GM12873 (cell line): ENCODE measurements around the gene INAVA.
A peak's percentile ranks its signal among the peaks of the same experiment; 100 is the strongest.

Experiments
- TF ChIP-seq, protein P1 (sequence below): IDR thresholded peaks from 2 replicates; pipeline ENCODE4 v1.5.1; 2012; ENCODE audit warnings: low read depth, mild to moderate bottlenecking, moderate library complexity, low read length, control low read depth; ENCODE audit not compliant: insufficient read depth; ENCODE audit errors: missing control alignments

Gene INAVA

DNA sequence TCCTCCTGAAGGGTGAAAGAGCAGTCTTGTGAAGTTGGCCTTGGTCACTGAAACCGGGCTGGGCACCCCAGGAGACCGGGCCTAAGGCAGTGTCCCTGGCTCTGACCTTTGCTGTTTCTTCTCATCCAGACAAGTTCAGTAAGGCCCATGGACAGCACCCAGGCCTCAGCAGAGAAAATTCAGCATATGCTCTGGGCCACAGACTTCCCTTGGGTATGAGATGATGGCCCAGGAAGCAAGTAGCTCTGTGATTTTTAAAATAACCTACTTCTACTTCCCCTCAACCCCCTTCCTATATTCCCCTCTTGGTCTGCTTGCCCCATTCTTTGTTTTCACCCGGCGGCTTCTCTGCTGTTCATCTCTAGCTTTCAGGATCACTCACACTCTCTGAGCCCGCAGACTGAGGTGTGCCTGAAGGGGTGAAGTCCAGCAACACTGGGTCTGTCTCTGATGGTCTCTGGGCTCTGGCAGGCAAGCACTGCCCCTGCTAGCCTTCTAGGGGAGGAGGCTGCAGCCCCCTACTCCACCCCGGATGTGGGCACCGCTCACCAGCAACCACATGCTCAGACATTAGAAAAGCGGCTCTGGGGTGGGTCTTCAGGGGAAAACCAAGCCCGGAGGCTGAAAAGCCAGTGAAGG lies 24.8 kb upstream of the INAVA start:
- TF ChIP-seq, protein P1, sequence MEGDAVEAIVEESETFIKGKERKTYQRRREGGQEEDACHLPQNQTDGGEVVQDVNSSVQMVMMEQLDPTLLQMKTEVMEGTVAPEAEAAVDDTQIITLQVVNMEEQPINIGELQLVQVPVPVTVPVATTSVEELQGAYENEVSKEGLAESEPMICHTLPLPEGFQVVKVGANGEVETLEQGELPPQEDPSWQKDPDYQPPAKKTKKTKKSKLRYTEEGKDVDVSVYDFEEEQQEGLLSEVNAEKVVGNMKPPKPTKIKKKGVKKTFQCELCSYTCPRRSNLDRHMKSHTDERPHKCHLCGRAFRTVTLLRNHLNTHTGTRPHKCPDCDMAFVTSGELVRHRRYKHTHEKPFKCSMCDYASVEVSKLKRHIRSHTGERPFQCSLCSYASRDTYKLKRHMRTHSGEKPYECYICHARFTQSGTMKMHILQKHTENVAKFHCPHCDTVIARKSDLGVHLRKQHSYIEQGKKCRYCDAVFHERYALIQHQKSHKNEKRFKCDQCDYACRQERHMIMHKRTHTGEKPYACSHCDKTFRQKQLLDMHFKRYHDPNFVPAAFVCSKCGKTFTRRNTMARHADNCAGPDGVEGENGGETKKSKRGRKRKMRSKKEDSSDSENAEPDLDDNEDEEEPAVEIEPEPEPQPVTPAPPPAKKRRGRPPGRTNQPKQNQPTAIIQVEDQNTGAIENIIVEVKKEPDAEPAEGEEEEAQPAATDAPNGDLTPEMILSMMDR = no peak

- TF ChIP-seq, protein P1 = no peak
Observed at GRCh38 chr1:200872446-200873115, 22.1 kb upstream of the INAVA start, which contains the start of gene GPR25. Gene GPR25 (plus strand): TSS chr1:200872981. CDS start chr1:200873038, 57 bp downstream.

- TF ChIP-seq, protein P1 = no peak
Observed at GRCh38 chr1:200873116-200873670, 21.5 kb upstream of the INAVA start.

GRCh38 chr1:200873671-200874397 lies 20.9 kb upstream of the INAVA start:
- TF ChIP-seq, protein P1 = peak; percentile 9

DNA sequence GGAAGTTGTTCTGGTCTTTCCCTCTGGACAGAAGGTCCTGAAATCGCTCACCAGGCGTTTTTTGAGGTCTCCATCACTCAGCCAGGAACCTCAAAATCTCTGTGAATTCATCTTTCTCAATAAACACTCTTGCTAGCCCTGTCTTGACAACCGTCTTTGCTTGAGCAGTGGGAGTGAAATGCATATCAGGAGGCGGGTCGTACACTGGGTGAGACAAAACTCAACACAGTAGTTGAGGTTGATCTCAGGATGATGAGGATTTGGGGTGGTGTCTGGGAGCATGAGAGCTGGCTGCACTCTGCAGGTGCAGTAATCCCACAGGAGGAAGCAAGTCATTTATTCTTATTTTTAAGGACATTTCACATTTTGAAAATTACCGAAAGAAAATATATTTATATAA lies 20.0 kb upstream of the INAVA start:
- TF ChIP-seq, protein P1 = no peak

GRCh38 chr1:200875416-200875815 lies 19.3 kb upstream of the INAVA start:
- TF ChIP-seq, protein P1 = no peak

- TF ChIP-seq, protein P1 = no peak
Observed at GRCh38 chr1:200877010-200877409, 17.7 kb upstream of the INAVA start.
